Large intestine (tissue), 3 donors: ENCODE results near the gene TSHB. TPM values are rescaled to one million over a fixed set of nuclear protein-coding genes. Genes with fewer than 3 reads are reported as not detected.
A peak's percentile ranks its signal among the peaks of the same experiment; 100 is the strongest.

Experiments
- DNase-seq, 2 donors: peaks; one replicate each; pipeline versions ENCODE4 v3.0.0 to v3.0.0-alpha.2; 2013
- H3K27ac ChIP-seq: one replicate; pipeline ENCODE4 v1.5.1; 2013; ENCODE audit warnings: low read length
- H3K27me3 ChIP-seq: 2 replicates; pipeline ENCODE4 v1.6.1; 2013; ENCODE audit warnings: low read length; ENCODE audit not compliant: control insufficient read depth, insufficient read depth
- H3K36me3 ChIP-seq: 2 replicates; pipeline ENCODE4 v1.6.1; 2013; ENCODE audit warnings: low read length; ENCODE audit not compliant: control insufficient read depth, insufficient read depth
- H3K4me1 ChIP-seq: one replicate; pipeline ENCODE4 v1.6.1; 2013; ENCODE audit warnings: low read length; ENCODE audit not compliant: control insufficient read depth, insufficient read depth
- H3K4me3 ChIP-seq: one replicate; pipeline ENCODE4 v1.5.1; 2013; ENCODE audit warnings: low read length
- H3K9me3 ChIP-seq: one replicate; pipeline ENCODE4 v1.6.1; 2013; ENCODE audit warnings: mild to moderate bottlenecking, low read depth, low read length, moderate library complexity; ENCODE audit not compliant: control insufficient read depth
- WGBS: methylation state at CpG from one replicate; pipeline ENCODE4 v1.1.5; 2013; ENCODE audit warnings: low lambda C conversion rate; ENCODE audit not compliant: insufficient coverage; 5-methylcytosine and 5-hydroxymethylcytosine counted together
- polyA plus RNA-seq: library from polyadenylated mRNA; unstranded; fragments of 120-200 nt; gene quantifications from one replicate; pipeline ENCODE4 v1.2.1, GENCODE V29; 2013

The TSHB gene
- polyA plus RNA-seq, 1 donor: not detected

DNA sequence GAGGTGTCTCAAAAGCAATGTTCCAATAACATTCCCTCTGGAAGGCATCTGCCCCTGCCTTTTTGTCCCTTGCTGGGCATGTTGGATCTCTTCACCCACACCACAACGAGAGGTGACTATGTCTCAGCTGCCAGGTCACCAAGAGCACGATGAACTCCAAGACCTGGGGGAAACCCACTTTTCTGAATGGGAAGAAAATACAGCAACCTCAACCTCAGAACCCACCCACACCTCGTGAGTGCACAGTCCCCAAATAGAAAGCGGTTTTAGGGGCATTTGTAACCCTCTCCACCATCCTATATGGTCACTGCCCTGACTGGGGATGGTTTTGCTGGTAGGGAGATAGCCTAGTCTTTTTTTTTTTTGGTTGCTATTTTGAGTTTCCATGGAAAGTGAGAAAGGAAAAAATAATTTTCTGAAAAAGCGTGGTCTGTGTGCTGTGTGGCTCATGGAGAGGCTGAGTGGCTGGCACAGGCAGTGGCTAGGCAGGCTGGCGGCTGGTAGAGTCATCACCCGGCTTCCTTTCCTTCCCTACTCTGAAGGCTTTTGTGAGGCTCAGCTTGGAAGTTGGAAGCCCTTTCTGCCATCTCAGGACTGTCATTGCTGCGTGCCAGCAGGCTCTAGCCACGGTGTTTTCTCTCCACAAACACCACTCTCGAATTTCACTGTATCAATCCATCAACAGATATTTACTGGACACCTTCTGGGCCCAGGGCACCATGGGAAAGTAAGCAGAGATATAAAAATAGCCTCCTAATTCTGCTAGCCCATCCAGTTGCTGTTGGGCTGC, 43.9 kb downstream of the TSHB start:
- DNase-seq: no peak
- H3K27ac ChIP-seq: no peak overlapping the region
- peaks cover 16% of the 10 kb centered on the region for H3K4me1 ChIP-seq
- H3K4me3 ChIP-seq: no peak overlapping the region
- no peaks in the 10 kb centered on the region for H3K27me3 ChIP-seq
- no peaks in the 10 kb centered on the region for H3K36me3 ChIP-seq
- no CpG with 5 or more reads among the region's 10 CpGs for WGBS
- H3K9me3 ChIP-seq: no peaks in the 10 kb centered on the region

DNA sequence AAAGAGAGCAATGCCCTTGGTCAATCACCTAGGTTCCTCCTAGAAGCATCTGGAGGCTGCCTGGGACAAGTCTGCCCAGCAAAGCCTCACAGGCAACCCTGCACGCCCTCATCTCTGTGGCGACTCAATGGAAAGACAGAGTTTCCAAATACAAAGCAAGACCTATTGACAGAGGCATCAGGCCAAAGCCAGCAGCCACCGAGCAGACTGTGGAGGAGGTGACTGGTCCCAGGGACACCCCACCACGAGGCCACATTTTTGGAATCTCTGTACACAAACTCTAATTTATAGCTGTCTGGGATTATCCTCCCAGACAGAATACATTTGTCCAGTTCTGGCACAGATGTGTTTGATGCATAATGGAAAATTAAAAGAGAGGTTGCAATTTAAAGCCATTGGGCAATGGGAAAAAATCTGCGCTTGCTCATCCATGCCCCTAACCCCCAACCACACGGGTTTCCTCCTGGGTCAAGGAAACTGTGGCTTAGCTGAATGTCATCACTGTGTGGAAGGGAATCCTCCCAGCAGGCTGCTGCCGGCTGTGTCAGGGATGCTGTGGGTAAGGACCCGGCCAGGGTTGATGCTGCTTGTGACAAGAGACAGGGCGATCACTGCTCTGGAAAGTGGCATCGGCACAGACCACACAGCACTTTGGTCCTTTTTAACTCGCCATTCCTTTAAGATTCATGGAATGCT, 45.4 kb downstream of the TSHB start:
- Histone ChIP-seq H3K4me1 (peaks cover 5% of the 10 kb centered on the region), H3K36me3 (no peaks in the 10 kb centered on the region), H3K4me3 (no peak overlapping the region), H3K27me3 (no peaks in the 10 kb centered on the region), H3K27ac (no peak overlapping the region), H3K9me3 (no peaks in the 10 kb centered on the region)
- no CpG with 5 or more reads among the region's 11 CpGs for WGBS
- no peak for DNase-seq

- Histone ChIP-seq H3K27ac (no peak overlapping the region), H3K4me3 (no peak overlapping the region), H3K9me3 (no peaks in the 10 kb centered on the region), H3K36me3 (no peaks in the 10 kb centered on the region), H3K27me3 (no peaks in the 10 kb centered on the region), H3K4me1 (no peaks in the 10 kb centered on the region)
- WGBS: no CpG with 5 or more reads among the region's 4 CpGs
- DNase-seq: peak in 1 of 2 donors; percentile 25
Observed at GRCh38 chr1:115076384-115076915, 46.8 kb downstream of the TSHB start.

DNA sequence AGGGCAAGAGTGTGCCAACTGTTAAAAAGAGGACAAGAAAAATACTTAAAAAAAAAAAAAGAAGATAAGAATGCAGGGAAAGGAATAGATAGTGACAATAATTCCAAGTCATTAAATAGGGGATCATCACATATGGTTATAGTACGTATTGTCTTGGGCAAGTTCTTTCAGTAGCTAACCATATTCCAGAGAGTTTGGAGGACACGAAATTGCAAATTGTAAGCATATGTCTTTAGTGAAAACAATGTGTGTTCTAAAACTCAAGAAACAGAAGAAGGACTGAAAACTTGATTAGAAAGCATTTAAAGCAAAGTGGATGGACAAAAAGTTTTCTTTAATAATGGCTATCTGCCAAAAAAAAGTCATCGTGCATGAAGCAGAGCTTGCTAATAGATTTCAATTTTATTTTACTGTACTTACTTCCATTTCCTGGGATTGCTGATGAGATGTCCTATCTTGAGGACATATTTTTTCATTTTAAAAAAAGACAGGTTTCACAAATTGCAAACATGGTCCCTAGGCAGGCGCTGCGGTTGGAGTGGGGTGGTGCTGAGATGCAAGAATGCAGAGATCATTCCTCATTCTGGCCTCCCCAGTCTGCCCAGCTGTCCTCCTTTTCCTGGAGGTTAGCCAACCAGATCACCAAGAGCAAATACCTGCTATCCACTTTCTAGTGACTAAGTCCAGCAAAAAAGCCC, 47.8 kb downstream of the TSHB start:
- Histone ChIP-seq H3K27ac (no peak overlapping the region), H3K27me3 (no peaks in the 10 kb centered on the region), H3K4me3 (no peak overlapping the region), H3K4me1 (no peaks in the 10 kb centered on the region), H3K9me3 (no peaks in the 10 kb centered on the region), H3K36me3 (no peaks in the 10 kb centered on the region)
- WGBS: 100% methylated on average over 2 of the region's 5 CpGs
- DNase-seq: no peak

- H3K4me1 ChIP-seq: no peaks in the 10 kb centered on the region
- no CpG with 5 or more reads among the region's 1 CpG for WGBS
- H3K27me3 ChIP-seq: no peaks in the 10 kb centered on the region
- no peaks in the 10 kb centered on the region for H3K9me3 ChIP-seq
- H3K27ac ChIP-seq: no peak overlapping the region
- H3K4me3 ChIP-seq: no peak overlapping the region
- no peaks in the 10 kb centered on the region for H3K36me3 ChIP-seq
- no peak for DNase-seq
Observed at GRCh38 chr1:115077984-115078330, 48.3 kb downstream of the TSHB start.

DNA sequence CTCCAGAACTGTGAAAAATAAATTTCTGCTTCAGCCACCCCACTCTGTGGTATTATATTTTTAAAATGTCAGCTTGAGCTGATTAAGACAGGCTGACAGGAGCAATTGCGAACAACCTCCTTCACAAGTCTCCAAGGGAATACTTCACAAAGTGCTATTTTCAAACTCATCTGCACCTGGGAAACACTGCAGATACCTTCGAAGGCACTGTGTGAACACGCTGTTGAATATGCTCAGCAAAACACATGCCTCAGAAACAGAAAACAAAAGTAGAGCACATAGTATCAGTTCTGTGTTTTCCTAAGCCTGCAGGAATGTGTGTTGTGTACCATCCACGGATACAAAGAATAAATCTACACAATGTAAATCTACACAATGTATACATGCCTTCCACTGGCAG, 49.1 kb downstream of the TSHB start:
- Histone ChIP-seq H3K4me1 (no peaks in the 10 kb centered on the region), H3K9me3 (no peaks in the 10 kb centered on the region), H3K27me3 (no peaks in the 10 kb centered on the region), H3K27ac (no peak overlapping the region), H3K36me3 (no peaks in the 10 kb centered on the region), H3K4me3 (no peak overlapping the region)
- 83% methylated on average over 1 of the region's 4 CpGs for WGBS
- DNase-seq: no peak

- H3K36me3 ChIP-seq: no peaks in the 10 kb centered on the region
- H3K9me3 ChIP-seq: no peaks in the 10 kb centered on the region
- DNase-seq: no peak
- H3K4me3 ChIP-seq: no peak overlapping the region
- H3K4me1 ChIP-seq: no peaks in the 10 kb centered on the region
- 71% methylated on average over 3 of the region's 6 CpGs for WGBS
- no peak overlapping the region for H3K27ac ChIP-seq
- no peaks in the 10 kb centered on the region for H3K27me3 ChIP-seq
Observed at GRCh38 chr1:115082949-115083348, 53.3 kb downstream of the TSHB start.

Other genes starting within 250 kb of the TSHB start
- gene SIKE1, start 249.1 kb upstream of the TSHB start, polyA plus RNA-seq: 38.8 TPM
- gene SYCP1, start 175.0 kb upstream of the TSHB start, polyA plus RNA-seq: not detected
- 14.0 TPM for gene TSPAN2, start 59.7 kb downstream of the TSHB start, polyA plus RNA-seq